H1 (cell line): ENCODE measurements around the gene DENND1A. TPM values are rescaled to one million over a fixed set of nuclear protein-coding genes. Genes with fewer than 3 reads are reported as not detected.

Source experiments
- CTCF ChIA-PET: fragments of 300-600 bp; sonication (Branson Sonifier 250); formaldehyde crosslinking; loops from one replicate; lab custom pipeline; 2021; ENCODE audit not compliant: partially characterized antibody; lab: Charles Lee
- POLR2A ChIA-PET: fragments of 300-600 bp; sonication (Branson Sonifier 250); formaldehyde crosslinking; loops from one replicate; lab custom pipeline; 2021; ENCODE audit warnings: inconsistent platforms; ENCODE audit not compliant: partially characterized antibody; lab: Charles Lee
- DNase-seq, 2 experiments: peaks; one replicate each; pipeline versions ENCODE4 v3.0.0 to v3.0.0-alpha.2; 2010 to 2022; ENCODE audit warnings: low spot score in 2 of 2, low read depth in 1 of 2, mixed read lengths in 1 of 2
- FAIRE-seq: peaks from 2 replicates; lab custom pipeline; 2011; peaks lifted over from hg19 to GRCh38; lab: Jason Lieb, UNC
- H2AFZ ChIP-seq: 2 replicates; pipeline ENCODE4 v1.8.1; 2012; ENCODE audit warnings: low read length, inconsistent platforms
- H2AK5ac ChIP-seq: 2 replicates; pipeline ENCODE4 v1.6.1; 2013; ENCODE audit warnings: low read depth, low read length
- H2BK120ac ChIP-seq: replicated peaks from 2 replicates; pipeline ENCODE3; 2013; ENCODE audit warnings: low read depth, low read length, inconsistent platforms
- H2BK12ac ChIP-seq: 2 replicates; pipeline ENCODE4 v1.6.1; 2013; ENCODE audit warnings: low read depth, low read length
- H2BK15ac ChIP-seq: 2 replicates; pipeline ENCODE4 v1.6.1; 2013; ENCODE audit warnings: low read length
- H2BK20ac ChIP-seq: 2 replicates; pipeline ENCODE4 v1.6.1; 2013; ENCODE audit warnings: low read length
- H2BK5ac ChIP-seq: 2 replicates; pipeline ENCODE4 v1.6.1; 2013; ENCODE audit warnings: low read depth, low read length
- H3K14ac ChIP-seq: 2 replicates; pipeline ENCODE4 v1.6.1; 2013; ENCODE audit warnings: inconsistent platforms; ENCODE audit not compliant: insufficient read length
- H3K18ac ChIP-seq: 2 replicates; pipeline ENCODE4 v1.6.1; 2013; ENCODE audit warnings: low read length; ENCODE audit errors: extremely low read depth
- H3K23ac ChIP-seq: 2 replicates; pipeline ENCODE4 v1.6.1; 2013; ENCODE audit warnings: inconsistent platforms; ENCODE audit not compliant: insufficient read length
- H3K23me2 ChIP-seq: 2 replicates; pipeline ENCODE4 v1.6.1; 2013; ENCODE audit warnings: low read depth, low read length
- H3K27ac ChIP-seq: 2 replicates; pipeline ENCODE4 v1.6.1; 2011; ENCODE audit warnings: low read depth, low read length, inconsistent platforms
- H3K27me3 ChIP-seq, 4 experiments: replicated peaks in 1 of 4; 1 replicate in 1 of 4; 2 replicates in 3 of 4; pipeline versions ENCODE4 v1.6.1 to v1.8.1; 2011 to 2013; ENCODE audit warnings: low read length in 3 of 4, mild to moderate bottlenecking in 3 of 4, inconsistent platforms in 2 of 4, mixed read lengths in 2 of 4, moderate library complexity in 1 of 4; ENCODE audit not compliant: control insufficient read depth in 3 of 4, insufficient read depth in 3 of 4; ENCODE audit errors: extremely low read depth in 1 of 4
- H3K36me3 ChIP-seq, 4 experiments: 2 replicates each; pipeline versions ENCODE4 v1.6.1 to v1.8.1; 2011 to 2013; ENCODE audit warnings: mild to moderate bottlenecking in 4 of 4, low read length in 3 of 4, moderate library complexity in 2 of 4, control low read depth in 1 of 4, inconsistent platforms in 1 of 4; ENCODE audit not compliant: insufficient read depth in 4 of 4, control insufficient read depth in 2 of 4
- H3K4ac ChIP-seq: replicated peaks from 2 replicates; pipeline ENCODE3; 2013; ENCODE audit warnings: low read length, low read depth, mixed read lengths, inconsistent platforms; ENCODE audit not compliant: insufficient read length
- H3K4me1 ChIP-seq, 4 experiments: replicated peaks in 1 of 4; 1 replicate in 1 of 4; 2 replicates in 3 of 4; pipeline versions ENCODE4 v1.6.1 to v1.8.1; 2011 to 2013; ENCODE audit warnings: low read length in 3 of 4, inconsistent platforms in 2 of 4, mixed read lengths in 1 of 4; ENCODE audit not compliant: insufficient read depth in 4 of 4, control insufficient read depth in 3 of 4
- H3K4me2 ChIP-seq, 2 experiments: 2 replicates each; pipeline versions ENCODE4 v1.6.1 to v1.8.1; 2011 to 2013; ENCODE audit warnings: low read depth in 2 of 2, low read length in 2 of 2, control low read depth in 1 of 2, inconsistent platforms in 1 of 2, mild to moderate bottlenecking in 1 of 2; ENCODE audit not compliant: insufficient read depth in 1 of 2
- H3K4me3 ChIP-seq, 4 experiments: fragments of 200-600, 300-600 bp in 1 of 4; sonication (generic), shearing (Covaris generic), sonication (Bioruptor Twin) in 1 of 4; 2 replicates each; pipeline versions ENCODE4 v1.5.1 to v1.8.1; 2011 to 2016; ENCODE audit warnings: low read length in 4 of 4, low read depth in 3 of 4, control low read depth in 2 of 4, inconsistent platforms in 2 of 4, mild to moderate bottlenecking in 2 of 4, mixed read lengths in 1 of 4, moderate library complexity in 1 of 4; ENCODE audit not compliant: insufficient read depth in 2 of 4; ENCODE audit errors: extremely low read depth in 1 of 4
- H3K56ac ChIP-seq: replicated peaks from 2 replicates; pipeline ENCODE3; 2013; ENCODE audit warnings: low read depth, mild to moderate bottlenecking, mixed read lengths, low read length, inconsistent platforms; ENCODE audit not compliant: insufficient read length
- H3K79me1 ChIP-seq: 2 replicates; pipeline ENCODE4 v1.6.1; 2013; ENCODE audit warnings: low read depth, low read length, control low read depth
- H3K79me2 ChIP-seq, 2 experiments: 2 replicates each; pipeline versions ENCODE4 v1.6.1 to v1.8.1; 2012 to 2013; ENCODE audit warnings: low read length in 2 of 2, mild to moderate bottlenecking in 2 of 2, inconsistent platforms in 1 of 2; ENCODE audit not compliant: insufficient read depth in 2 of 2, control insufficient read depth in 1 of 2
- H3K9ac ChIP-seq, 4 experiments: replicated peaks in 1 of 4; 1 replicate in 1 of 4; 2 replicates in 3 of 4; pipeline versions ENCODE4 v1.6.1 to v1.8.1; 2011 to 2013; ENCODE audit warnings: low read depth in 3 of 4, low read length in 3 of 4, control low read depth in 2 of 4, mild to moderate bottlenecking in 2 of 4, moderate library complexity in 2 of 4, inconsistent platforms in 1 of 4; ENCODE audit errors: extremely low read depth in 1 of 4
- H3K9me3 ChIP-seq, 2 experiments: 2 replicates each; pipeline versions ENCODE4 v1.6.1 to v1.8.1; 2012 to 2013; ENCODE audit warnings: mild to moderate bottlenecking in 2 of 2, moderate library complexity in 2 of 2, control low read depth in 1 of 2, inconsistent platforms in 1 of 2, low read depth in 1 of 2, low read length in 1 of 2, mixed read lengths in 1 of 2; ENCODE audit not compliant: insufficient read depth in 2 of 2
- H4K20me1 ChIP-seq, 2 experiments: replicated peaks in 1 of 2; 2 replicates each; pipeline versions ENCODE3 to v1.8.1; 2011 to 2013; ENCODE audit warnings: inconsistent platforms in 2 of 2, low read length in 2 of 2, mild to moderate bottlenecking in 1 of 2; ENCODE audit not compliant: insufficient read depth in 2 of 2, control insufficient read depth in 1 of 2
- H4K5ac ChIP-seq: 2 replicates; pipeline ENCODE4 v1.6.1; 2013; ENCODE audit warnings: low read length, low read depth, mixed read lengths, inconsistent platforms; ENCODE audit not compliant: insufficient read length
- H4K8ac ChIP-seq: 2 replicates; pipeline ENCODE4 v1.8.0; 2013; ENCODE audit warnings: mild to moderate bottlenecking, moderate library complexity, low read length, inconsistent platforms; ENCODE audit not compliant: insufficient read depth; ENCODE audit errors: extremely low read depth
- H4K91ac ChIP-seq: replicated peaks from 2 replicates; pipeline ENCODE3; 2013; ENCODE audit warnings: low read length, mixed read lengths, inconsistent platforms; ENCODE audit not compliant: insufficient read length
- BCL11A ChIP-seq, 2 experiments: IDR thresholded peaks; one replicate each; pipeline ENCODE4 v1.6.1; 2011; ENCODE audit warnings: low read depth in 2 of 2, low read length in 2 of 2, mild to moderate bottlenecking in 2 of 2
- FOSL1 ChIP-seq: IDR thresholded peaks from 2 replicates; pipeline ENCODE4 v1.6.1; 2011; ENCODE audit warnings: mild to moderate bottlenecking, low read depth, low read length, moderate library complexity; ENCODE audit not compliant: insufficient read depth
- HDAC2 ChIP-seq, 2 experiments: fragments of 300-600 bp in 1 of 2; sonication (generic) in 1 of 2; IDR thresholded peaks; 2 replicates each; pipeline ENCODE4 v1.6.1; 2011 to 2012; ENCODE audit warnings: low read depth in 2 of 2, low read length in 2 of 2, mild to moderate bottlenecking in 2 of 2, moderate library complexity in 2 of 2, borderline replicate concordance in 1 of 2, inconsistent platforms in 1 of 2
- NANOG ChIP-seq: IDR thresholded peaks from 2 replicates; pipeline ENCODE4 v1.6.1; 2011; ENCODE audit warnings: low read length, low read depth, mild to moderate bottlenecking, inconsistent platforms; ENCODE audit not compliant: insufficient read depth, poor library complexity, severe bottlenecking
- RXRA ChIP-seq: IDR thresholded peaks from 2 replicates; pipeline ENCODE4 v1.6.1; 2011; ENCODE audit warnings: low read depth, mild to moderate bottlenecking, low read length, moderate library complexity; ENCODE audit not compliant: insufficient read depth
- SRF ChIP-seq: IDR thresholded peaks from 2 replicates; pipeline ENCODE4 v1.6.1; 2011; ENCODE audit warnings: mild to moderate bottlenecking, low read depth, low read length, moderate library complexity
- SUZ12 ChIP-seq: fragments of 200-600 bp; sonication (generic); IDR thresholded peaks from 2 replicates; pipeline ENCODE4 v1.6.1; 2012; ENCODE audit warnings: mild to moderate bottlenecking, inconsistent platforms, low read length, moderate library complexity, mixed read lengths
- TAF1 ChIP-seq: IDR thresholded peaks from 2 replicates; pipeline ENCODE4 v1.6.1; 2011; ENCODE audit warnings: mild to moderate bottlenecking, low read depth, low read length
- WGBS, 2 experiments: shearing (Covaris generic) in 1 of 2; methylation state at CpG; one replicate each; pipeline versions ENCODE4 v1.1.6 to v1.1.7; 2013 to 2015; ENCODE audit warnings: low lambda C conversion rate in 2 of 2, mixed read lengths in 2 of 2, inconsistent platforms in 1 of 2, low coverage in 1 of 2, missing lambda C conversion rate in 1 of 2; ENCODE audit not compliant: insufficient replicate concordance in 2 of 2, insufficient coverage in 1 of 2, insufficient read length in 1 of 2; ENCODE audit errors: extremely low coverage in 1 of 2, missing lambda C conversion rate in 1 of 2; 5-methylcytosine and 5-hydroxymethylcytosine counted together
- polyA plus RNA-seq, 7 experiments: library from polyadenylated mRNA; depleted of rRNA in 3 of 7; stranded (reverse) in 5 of 7; unstranded in 2 of 7; fragments of >200 nt in 5 of 7; fragments of 200-250 nt in 2 of 7; gene quantifications; 1 replicate in 5 of 7; 2 replicates in 1 of 7; 4 replicates in 1 of 7; pipeline versions ENCODE4 v1.2.1 to v1.2.3, GENCODE V29; 2011 to 2013; ENCODE audit warnings: missing spikeins in 2 of 7, mixed read lengths in 2 of 7
- total RNA-seq: library from RNA; stranded (reverse); fragmentation: NEBNext Ultra II Directional; extraction: Animal tissue kit (Norgen Biotek cat#: 25700); gene quantifications from 2 replicates; pipeline ENCODE4 v1.2.1, GENCODE V29; 2021

DENND1A gene
- total and polyA plus RNA-seq, 2 of the 8 experiments (the other 6 are each of a cell fraction or from before 2014, with no cell fraction given), result 24.1 to 26.4 TPM

- 85% methylated on average over 11 of the region's 11 CpGs; no CpG with 5 or more reads in 1 of the 2 experiments for WGBS, 2 experiments
- H3K23ac ChIP-seq, result no peak overlapping the region
- no peak overlapping the region for H2BK15ac ChIP-seq
- H3K18ac ChIP-seq, result no peak overlapping the region
- no peak overlapping the region for H2AK5ac ChIP-seq
- no peaks in the 10 kb centered on the region for H3K79me1 ChIP-seq
- H3K79me2 ChIP-seq, result no peaks in the 10 kb centered on the region
- DNase-seq, result no peak
- POLR2A ChIA-PET, result no interaction called here
- H4K20me1 ChIP-seq, result peaks cover 0 to 2% of the 10 kb centered on the region in 2 experiments
- H4K5ac ChIP-seq, result no peak overlapping the region
- no peak for FAIRE-seq
- no peak overlapping the region for H2AFZ ChIP-seq
- TF ChIP-seq NANOG (no peak), RXRA (no peak), SUZ12 (no peak), BCL11A (IDR thresholded peaks at IDR 0.05; ENCODE audit: low read depth in 2 of 2, low read length in 2 of 2) (no peak), TAF1 (no peak), HDAC2 (IDR thresholded peaks at IDR 0.05; ENCODE audit: borderline replicate concordance in 1 of 2, low read depth in 2 of 2, low read length in 2 of 2) (no peak), SRF (no peak), FOSL1 (no peak)
- H3K4me2 ChIP-seq, result no peak overlapping the region
- no peak overlapping the region for H3K4me3 ChIP-seq
- H4K8ac ChIP-seq, result no peak overlapping the region
- no peak overlapping the region for H3K4ac ChIP-seq
- H3K14ac ChIP-seq, result no peak overlapping the region
- no peak overlapping the region for H3K9ac ChIP-seq
- H2BK20ac ChIP-seq, result no peak overlapping the region
- H3K56ac ChIP-seq, result no peak overlapping the region
- CTCF ChIA-PET, result interaction anchor here (0.6 to 4.3 kb wide), 21 partner anchors 9 to 781 kb away, joined by 3 to 22 read pairs (median 4); no protein-coding TSS in a partner anchor
- no peak overlapping the region for H2BK120ac ChIP-seq
- H2BK5ac ChIP-seq, result no peak overlapping the region
- no peaks in the 10 kb centered on the region for H3K4me1 ChIP-seq
- no peak overlapping the region for H3K27ac ChIP-seq
- no peaks in the 10 kb centered on the region for H3K9me3 ChIP-seq
- H2BK12ac ChIP-seq, result no peak overlapping the region
- H3K36me3 ChIP-seq, result no peaks in the 10 kb centered on the region
- no peaks in the 10 kb centered on the region for H3K23me2 ChIP-seq
- H4K91ac ChIP-seq, result no peak overlapping the region
- H3K27me3 ChIP-seq, result no peaks in the 10 kb centered on the region
These were observed 387.3 kb downstream of the DENND1A start for GRCh38 chr9:123542435-123543225.
